Activated CD4-positive, alpha-beta T cell treated with anti-CD3 and anti-CD28 coated beads, Interleukin-2, amount 50 U/mL, for 48 hours (primary cell): ENCODE measurements around the gene ACVR1B.
"Not testable (repeated sequence)": the region's sequence is repeated elsewhere in the genome, so short reads cannot be mapped to it uniquely, and the experiment has no call there.

Experiments
- DNase-seq, 2 experiments: peaks; one replicate each; pipeline ENCODE4 v3.0.0-alpha.2; 2020

ACVR1B gene

DNA sequence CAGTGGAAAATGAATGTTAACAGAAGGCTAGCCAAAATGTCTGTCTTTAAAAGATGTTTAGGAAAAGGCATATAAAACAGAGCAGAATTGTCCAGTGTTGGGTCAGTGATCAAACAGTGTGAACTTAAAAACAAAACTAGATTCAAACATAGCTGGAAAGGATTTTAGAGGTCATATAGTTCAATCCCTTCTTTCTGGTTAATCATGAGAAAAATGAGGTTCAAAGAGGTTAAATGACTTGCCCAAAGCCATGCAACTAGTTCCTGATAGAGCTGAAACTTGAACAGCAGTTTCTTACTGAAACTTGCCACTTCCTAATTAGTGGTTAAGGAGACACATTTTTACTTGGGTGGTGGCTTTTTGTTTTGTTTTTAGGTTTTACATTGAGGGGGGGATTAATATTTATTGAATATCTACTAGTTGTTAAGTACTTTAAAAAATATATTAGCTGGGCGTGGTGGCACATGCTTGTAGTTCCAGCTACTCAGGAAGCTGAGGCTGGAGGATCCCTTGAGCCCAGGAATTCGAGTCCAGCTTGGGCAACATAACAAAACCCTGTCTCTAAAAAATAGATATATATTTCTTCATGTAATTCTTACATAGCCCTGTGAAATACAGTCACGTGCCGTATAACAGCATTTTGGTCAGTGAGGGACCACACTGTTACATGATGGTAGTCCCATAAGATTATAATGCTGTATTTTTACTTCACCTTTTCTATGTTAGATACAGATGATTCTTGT, 20.4 kb downstream of the ACVR1B start:
- DNase-seq: no peak

DNA sequence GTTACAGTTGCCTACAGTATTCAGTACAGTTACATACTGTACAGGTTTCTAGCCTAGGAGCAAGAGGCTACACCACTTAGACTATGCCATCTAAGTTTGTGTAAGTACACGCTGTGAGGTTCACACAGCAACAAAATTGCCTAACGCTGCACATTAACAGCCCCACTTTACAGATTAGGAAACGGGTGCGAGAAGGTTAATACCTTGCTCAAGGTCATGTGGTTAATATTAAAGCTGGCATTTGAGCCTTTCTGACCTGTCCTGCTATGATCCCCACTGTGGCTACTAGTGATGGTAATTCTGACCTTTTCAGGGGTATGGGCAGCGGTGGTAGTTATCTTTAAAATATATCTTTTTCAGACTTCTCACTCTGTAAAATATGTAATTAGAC, 20.9 kb downstream of the ACVR1B start:
- no peak for DNase-seq

DNA sequence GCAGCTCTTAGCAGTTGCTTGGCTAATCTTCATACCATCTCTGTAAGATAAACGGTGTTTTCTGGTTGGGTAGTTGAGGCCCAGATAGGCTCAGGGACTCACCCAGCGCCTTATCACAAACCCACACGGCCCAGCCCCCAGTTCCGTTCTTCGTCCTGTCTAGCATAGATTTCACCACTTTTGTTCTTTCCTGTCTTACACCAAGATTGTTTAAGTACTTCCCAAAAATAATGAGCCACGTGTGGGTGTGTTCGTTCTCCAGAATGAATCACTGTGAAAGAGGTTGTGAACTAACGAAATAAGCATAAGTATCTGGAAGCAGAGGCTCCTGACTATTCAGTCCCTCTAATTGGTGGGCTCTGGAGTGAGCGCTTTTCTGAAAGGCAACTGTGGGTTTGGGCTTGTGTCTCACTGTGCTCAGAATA, 21.4 kb downstream of the ACVR1B start:
- peak; percentile 68 to 79 for DNase-seq

DNA sequence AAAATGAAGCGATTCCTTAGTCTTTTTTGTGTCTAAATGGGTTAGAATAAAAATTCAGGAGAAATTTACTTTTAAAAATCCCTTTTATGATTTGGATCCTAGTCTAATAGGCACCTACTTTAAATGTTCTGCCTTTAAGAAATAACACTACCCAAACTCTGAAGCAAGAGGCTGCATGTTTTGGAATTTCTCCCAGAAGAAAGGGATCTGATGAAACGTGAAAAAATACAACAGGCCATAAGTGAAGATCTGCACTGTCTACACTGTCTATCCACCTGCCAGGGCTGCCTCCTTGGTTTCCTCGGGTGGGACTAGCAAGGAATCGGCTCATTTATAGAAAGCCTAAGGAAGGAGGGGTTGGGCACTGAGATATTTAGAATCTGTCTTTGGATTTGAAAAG, 22.1 kb downstream of the ACVR1B start:
- DNase-seq: no peak

DNA sequence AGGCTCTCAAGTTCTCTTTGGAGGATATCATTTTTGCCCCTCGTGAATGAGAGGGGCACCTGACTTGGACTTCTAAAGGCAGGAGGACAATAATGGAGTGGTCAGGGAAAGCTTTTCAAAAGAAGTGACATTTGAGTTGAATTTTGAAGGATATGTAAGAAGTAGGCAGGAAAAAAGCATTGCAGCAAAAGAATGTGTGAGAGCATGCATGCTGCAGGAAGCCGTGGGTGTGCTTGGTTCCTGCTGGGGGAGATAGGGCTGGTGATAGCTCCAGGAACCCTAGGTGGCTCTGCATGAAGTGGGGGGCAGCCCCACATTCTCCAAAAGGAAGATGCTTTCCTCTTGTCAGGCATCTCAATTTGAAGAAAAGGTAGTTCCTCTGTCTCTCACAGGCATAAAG, 23.1 kb downstream of the ACVR1B start:
- DNase-seq: peak in 1 of 2 experiments; percentile 13

DNA sequence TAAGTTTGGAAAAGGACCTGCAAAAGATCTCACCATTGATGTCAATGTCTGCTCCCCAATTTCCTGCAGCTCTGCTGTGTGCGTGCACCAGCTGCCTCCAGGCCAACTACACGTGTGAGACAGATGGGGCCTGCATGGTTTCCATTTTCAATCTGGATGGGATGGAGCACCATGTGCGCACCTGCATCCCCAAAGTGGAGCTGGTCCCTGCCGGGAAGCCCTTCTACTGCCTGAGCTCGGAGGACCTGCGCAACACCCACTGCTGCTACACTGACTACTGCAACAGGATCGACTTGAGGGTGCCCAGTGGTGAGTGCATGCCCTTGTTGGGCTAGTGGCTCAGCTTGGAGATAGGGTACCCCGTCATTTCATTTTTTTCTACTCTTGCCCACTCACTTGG, 23.7 kb downstream of the ACVR1B start:
- no peak for DNase-seq

DNA sequence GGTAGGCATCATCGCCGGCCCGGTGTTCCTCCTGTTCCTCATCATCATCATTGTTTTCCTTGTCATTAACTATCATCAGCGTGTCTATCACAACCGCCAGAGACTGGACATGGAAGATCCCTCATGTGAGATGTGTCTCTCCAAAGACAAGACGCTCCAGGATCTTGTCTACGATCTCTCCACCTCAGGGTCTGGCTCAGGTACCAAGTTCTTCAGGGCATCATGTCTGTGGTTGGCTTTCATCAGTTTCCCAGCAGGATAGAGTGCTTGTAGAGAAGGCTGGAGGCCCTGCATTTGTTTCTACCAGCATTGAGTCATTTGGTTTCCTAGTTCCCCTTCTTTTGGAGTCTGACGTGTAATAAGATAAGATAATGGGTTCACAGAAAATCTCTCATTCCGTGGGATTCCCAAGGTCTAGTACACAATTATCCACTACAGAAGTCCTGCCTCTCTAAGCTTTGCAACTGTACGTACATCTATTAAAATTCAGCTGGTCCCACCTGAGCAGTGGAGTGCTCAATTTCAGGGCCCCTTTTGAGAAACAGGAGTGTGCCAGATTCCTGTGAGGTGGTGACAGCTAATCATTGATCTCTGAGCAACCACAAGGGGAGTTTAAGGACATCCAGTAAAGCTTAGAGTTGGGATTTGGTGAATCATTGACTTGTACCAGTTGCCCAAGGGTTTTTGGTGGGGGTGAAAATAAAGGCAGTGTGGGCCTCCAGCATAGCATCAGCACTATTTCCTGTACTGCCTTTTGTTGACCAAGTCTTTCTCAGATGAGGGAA, 25.1 kb downstream of the ACVR1B start:
- no peak for DNase-seq

DNA sequence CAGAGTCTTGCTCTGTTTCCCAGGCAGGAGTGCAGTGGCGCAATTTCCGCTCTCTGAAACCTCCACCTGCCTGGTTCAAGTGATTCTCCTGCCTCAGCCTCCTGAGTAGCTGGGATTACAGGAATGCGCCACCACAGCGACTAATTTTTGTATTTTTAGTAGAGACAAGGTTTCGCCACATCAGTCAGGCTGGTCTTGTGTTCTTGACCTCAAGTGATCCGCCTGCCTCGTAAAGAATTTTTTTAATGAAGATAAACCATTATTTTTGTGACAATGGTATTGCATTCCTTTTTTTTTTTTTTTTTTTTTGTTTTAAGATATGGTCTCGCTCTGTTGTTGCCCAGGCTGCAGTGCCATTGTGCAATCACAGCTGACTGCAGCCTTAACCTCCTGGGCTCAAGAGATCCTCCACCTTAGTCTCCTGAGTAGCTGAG, 25.8 kb downstream of the ACVR1B start:
- no peak for DNase-seq

DNA sequence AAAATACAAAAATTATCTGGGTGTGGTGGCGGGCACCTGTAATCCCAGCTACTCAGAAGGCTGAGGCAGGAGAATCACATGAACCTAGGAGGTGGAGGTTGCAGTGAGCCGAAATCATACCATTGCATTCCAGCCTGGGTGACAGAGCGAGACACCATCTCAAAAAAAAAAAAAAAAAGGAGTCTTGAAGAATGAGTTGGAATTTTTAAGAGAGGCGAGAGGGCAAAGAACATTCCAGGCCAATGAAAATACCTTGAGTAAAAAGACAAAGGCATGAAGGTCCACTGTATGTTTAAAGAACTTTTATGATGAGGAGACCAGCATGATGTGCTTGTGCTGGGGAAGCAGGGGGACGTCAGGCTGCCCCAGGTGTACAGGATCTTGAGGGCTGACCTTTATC, 27.8 kb downstream of the ACVR1B start:
- DNase-seq: not testable (repeated sequence)

DNA sequence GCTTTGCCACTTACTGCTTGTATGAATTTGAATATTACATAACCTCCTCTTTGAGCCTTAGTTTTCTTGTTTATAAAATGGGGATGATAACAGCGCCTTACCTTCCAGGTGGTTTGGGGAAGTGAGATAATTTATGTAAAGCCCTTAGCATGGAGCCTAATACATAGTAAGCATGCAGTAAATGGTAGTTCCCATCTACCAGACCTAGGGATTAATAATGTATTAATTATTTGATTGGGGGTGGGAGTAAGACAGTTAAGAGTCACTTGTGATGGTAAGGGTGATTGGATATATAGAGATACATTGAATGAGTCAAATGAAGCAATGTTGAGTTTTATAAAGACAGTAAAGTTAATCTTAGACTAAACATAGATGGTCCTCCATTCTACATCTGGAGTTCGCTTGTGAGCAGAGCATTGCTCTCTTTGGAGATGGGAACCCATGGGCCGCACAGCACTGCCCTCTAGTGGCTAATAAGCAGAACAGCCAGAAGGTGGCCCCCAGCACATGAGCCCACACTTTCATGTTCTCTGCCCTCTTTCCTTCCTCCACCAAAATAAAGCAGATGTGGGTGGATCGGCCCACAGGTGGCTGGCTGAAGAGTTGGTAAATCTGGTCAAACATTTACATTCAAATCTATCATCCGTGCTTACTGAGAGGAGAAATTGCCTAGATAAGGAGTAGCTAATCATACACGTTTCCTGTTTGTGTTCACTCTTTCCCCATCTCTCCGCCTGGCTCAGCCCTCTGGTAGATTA, 28.7 kb downstream of the ACVR1B start:
- peak; percentile 65 to 72 for DNase-seq

DNA sequence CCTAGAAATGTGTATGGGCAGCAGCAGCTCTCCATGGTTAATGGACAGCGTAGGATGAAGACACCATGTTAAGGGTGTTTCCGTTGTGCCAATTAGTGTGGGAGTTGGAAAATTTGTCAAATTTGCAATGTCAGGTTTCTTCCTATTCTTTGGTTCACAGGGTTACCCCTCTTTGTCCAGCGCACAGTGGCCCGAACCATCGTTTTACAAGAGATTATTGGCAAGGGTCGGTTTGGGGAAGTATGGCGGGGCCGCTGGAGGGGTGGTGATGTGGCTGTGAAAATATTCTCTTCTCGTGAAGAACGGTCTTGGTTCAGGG, 29.3 kb downstream of the ACVR1B start:
- DNase-seq: no peak

DNA sequence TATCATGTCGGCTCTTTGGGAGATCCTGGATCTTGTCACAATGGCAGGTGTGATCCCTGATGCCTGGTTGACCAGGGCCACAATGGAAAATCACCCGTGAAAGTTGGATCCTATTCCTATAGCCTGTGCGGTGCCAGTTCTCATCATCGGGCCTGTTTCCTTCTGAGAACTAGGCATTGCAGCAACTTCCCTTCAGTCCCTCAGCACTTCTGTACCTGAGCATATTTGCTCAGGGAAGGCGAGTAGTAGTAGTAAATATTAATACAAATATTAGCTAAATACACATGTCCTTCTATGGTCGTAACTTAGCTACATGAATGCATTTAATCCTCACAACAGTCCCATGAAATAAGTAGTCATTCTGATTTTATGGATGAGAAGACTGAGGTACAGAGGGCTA, 33.2 kb downstream of the ACVR1B start:
- no peak for DNase-seq

DNA sequence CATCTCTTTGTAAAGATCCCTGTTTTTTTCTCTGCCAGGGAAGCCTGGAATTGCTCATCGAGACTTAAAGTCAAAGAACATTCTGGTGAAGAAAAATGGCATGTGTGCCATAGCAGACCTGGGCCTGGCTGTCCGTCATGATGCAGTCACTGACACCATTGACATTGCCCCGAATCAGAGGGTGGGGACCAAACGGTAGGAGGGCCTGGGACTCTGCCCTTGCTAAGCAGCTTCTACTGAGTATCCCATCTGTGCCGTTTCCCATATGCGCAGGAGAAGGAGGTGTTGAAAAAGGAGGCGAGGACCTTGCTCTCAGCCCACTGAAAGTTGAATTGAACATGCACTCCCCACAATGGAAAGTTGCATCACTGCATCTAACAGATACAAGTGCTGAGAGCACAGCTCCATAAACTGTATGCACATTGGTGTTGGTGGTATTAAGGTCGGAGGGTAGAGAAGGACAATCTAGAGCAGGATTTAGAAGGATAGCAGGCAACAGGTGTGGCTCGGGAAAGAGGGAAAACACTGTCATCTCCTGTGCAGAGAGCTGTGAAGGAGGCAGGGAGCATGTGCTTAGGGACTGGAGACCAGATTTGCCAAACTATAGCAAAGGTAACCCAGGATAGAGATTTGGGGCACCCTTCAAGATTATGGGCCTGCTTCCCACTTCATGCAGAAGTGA, 33.8 kb downstream of the ACVR1B start:
- DNase-seq: no peak

DNA sequence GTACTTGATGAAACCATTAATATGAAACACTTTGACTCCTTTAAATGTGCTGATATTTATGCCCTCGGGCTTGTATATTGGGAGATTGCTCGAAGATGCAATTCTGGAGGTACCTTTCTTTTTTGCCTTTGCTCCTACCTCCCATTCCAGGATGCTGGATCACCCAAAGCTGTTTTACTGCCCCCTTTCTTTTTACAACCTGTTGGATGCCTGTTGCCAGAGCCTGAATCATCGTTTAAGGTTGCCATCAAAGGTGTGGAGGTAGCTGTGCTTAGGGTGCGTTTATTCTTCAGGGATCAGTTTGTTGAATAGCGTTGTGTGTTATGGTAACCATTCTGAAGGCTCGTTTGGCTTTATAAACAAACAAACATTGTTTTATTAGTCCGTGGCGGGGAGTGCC, 35.3 kb downstream of the ACVR1B start:
- no peak for DNase-seq

DNA sequence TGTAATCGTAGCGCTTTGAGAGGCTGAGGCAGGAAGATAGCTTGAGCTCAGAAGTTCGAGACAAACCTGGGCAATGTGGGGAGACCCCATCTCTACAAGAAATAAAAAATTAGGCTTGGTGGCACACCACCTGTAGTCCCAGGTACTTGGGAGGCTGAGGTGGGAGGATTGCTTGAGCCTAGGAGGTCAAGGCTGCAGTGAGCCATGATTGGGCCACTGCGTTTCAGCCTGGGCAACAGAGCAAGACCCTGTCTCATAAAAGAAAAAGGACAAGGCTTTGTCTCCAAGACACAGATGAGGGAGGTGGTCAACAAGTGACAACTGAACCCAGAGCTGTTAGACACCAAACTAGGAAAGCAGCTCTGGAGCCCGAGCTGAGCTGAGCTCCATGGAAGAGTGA, 40.7 kb downstream of the ACVR1B start:
- DNase-seq: no peak

DNA sequence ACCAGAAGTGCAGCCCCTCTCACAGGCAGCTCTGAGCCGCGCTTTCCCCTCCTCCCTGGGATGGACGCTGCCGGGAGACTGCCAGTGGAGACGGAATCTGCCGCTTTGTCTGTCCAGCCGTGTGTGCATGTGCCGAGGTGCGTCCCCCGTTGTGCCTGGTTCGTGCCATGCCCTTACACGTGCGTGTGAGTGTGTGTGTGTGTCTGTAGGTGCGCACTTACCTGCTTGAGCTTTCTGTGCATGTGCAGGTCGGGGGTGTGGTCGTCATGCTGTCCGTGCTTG, 43.0 kb downstream of the ACVR1B start:
- no peak for DNase-seq

DNA sequence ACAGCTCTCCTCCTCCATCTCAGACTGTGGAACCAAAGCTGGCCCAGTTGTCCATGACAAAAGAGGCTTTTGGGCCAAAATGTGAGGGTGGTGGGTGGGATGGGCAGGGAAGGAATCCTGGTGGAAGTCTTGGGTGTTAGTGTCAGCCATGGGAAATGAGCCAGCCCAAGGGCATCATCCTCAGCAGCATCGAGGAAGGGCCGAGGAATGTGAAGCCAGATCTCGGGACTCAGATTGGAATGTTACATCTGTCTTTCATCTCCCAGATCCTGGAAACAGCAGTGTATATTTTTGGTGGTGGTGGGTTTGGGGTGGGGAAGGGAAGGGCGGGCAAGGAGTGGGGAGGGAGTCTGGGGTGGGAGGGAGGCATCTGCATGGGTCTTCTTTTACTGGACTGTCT, 43.5 kb downstream of the ACVR1B start:
- no peak for DNase-seq

DNA sequence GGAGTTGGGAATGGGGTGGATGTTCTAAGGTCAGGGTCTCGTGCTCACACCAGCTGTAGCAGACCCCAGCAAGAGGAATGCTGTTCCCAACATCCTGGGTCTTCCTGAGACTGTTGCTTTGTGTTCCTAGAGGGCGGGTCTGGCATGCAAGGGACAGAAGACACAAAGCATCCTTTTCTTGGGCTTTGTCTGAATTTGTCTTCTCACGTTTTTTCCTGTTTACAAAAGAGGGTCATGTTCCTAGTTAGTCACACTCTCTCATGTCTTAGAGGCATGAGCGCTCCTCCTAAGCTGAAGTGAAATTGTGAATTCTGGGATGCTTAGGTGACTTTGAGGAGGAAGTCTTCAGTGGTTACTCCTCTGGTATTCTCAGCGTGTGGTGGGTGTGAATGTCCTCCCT, 45.6 kb downstream of the ACVR1B start:
- DNase-seq: no peak

DNA sequence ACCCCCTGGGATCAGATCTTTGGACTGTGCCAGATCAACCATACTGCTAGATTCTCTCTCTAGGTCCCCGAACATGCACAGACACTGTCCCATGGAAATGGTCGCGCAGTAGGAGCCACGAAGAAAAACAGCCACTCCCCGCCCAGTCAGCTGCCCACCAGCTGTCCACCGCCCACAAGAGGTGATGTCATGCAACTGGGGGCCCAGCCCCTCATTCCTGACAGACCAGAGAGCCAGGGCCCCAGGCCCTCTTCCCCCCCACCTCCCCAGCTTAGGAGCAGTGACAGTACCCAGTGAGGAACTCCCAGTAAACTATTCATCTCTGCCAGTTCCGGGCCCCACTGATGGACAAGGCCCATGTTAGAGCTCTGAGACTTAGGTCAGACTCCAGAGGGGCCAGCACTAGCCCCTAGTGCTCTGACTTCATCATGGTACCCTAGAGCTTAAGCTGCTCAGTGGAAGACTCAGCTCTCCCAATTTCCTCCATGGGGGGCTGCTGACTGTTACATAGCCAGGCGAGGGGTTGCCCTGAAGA, 51.6 kb downstream of the ACVR1B start:
- no peak for DNase-seq

DNA sequence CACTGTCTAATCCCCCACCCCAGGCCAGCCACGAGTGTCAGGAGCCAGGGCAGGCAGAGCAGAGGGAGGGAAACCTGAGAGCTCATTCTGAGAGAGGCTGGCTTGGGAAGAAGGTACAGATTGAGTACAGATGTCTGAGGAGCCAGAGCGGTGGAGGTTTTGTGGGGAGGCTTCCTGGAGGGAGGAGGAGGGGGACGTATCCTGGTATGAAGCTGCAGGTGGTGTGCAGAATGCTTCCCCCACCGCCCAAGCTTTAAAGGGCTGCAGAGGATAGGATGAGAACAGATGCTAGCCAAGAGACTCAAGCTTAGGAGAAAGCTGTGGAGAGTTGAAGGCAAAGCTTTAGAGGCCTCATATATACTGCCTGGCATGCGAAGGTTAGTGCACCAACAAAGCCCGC, 52.1 kb downstream of the ACVR1B start:
- no peak for DNase-seq

DNA sequence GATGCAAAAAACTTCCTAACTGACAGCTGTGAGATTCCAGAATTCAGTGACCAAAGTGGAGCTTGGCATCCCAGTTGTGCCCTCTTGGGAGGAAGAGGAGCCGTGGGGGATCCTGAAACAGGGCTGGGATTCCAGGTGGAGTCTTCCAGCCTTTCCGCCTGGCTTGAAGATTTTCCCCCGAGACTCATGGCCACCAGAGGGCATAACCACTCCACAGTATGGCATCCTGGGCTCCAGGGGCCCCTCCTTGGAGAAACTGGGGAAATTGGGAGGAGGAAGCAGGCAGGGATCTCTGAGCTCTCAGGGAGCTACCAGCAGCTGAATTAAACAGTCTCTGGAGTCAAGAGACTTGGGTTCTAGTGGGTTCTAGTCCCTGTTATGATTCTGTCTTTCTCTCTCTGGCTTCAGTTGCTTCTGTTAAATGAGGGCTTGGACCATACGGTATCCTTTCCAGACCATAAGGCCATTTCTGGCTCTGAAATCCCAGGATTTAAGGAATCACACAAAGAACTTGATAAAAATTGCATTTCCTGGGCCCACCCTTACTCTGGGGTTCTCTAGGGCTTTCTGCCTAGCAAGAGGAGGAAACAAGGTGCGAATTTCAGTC, 52.6 kb downstream of the ACVR1B start:
- DNase-seq: peak in 1 of 2 experiments; percentile 36

DNA sequence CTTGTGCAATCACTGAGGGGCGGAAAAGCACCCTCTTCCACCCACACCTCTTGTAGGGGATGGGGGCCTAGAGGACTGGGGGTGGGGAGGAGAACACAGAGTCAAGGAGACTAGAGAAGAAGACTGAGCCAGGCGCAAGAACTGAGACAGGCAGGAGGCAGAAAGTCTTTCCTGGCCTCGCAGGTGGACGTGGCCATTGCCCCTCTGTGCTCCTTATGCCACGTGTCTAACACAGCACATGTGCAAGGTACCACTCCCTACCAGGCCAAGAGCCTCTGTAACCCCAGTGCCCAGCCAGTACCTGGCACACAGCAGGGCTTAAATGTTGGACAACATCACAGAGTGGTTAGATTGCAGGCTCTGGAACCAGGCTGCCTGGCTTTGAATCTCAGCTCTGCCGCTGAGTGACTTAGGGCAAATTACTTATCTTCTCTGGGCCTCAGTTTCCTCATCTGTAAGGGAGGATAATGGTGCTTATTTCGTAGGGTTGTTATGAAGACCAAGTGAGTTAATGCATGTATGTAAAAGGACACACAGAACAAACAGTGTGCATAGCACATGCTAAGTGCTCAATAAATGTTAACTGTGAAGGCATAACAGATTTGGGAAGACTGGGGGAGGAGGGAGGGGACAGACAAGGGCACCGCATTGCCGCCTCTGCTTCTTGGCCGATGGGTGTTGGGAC, 53.9 kb downstream of the ACVR1B start:
- no peak for DNase-seq
